IPS-18c (cell line): ENCODE measurements around the gene ARTN.
A peak's percentile ranks its signal among the peaks of the same experiment; 100 is the strongest.

Experiments used
- H3K4me3 ChIP-seq: 2 replicates; pipeline ENCODE4 v1.7.0; 2013; ENCODE audit warnings: low read depth, mild to moderate bottlenecking, low read length, moderate library complexity; ENCODE audit not compliant: insufficient read depth
- H3K9me3 ChIP-seq: one replicate; pipeline ENCODE4 v1.6.1; 2013; ENCODE audit warnings: mild to moderate bottlenecking, low read length, moderate library complexity; ENCODE audit not compliant: control insufficient read depth, insufficient read depth

Gene ARTN

GRCh38 chr1:43933386-43934100, at the start of gene ARTN:
ARTN (plus strand) TSS chr1:43933801; CDS start chr1:43935657, 1,856 bp downstream.
- Histone ChIP-seq H3K4me3 (peak within 1 kb of the TSS; percentile 80), H3K9me3 (no peaks in the 10 kb centered on the region)

- no peaks in the 10 kb centered on the region for H3K9me3 ChIP-seq
- no peak overlapping the region for H3K4me3 ChIP-seq
Observed at GRCh38 chr1:43885279-43885801, 48.3 kb upstream of the ARTN start.

GRCh38 chr1:43887748-43888147, 45.9 kb upstream of the ARTN start:
- Histone ChIP-seq H3K4me3 (no peak overlapping the region), H3K9me3 (no peaks in the 10 kb centered on the region)

- Histone ChIP-seq H3K9me3 (no peaks in the 10 kb centered on the region), H3K4me3 (no peak overlapping the region)
Observed at GRCh38 chr1:43890815-43891214, 42.8 kb upstream of the ARTN start.

GRCh38 chr1:43893006-43893405, 40.6 kb upstream of the ARTN start:
- H3K9me3 ChIP-seq: no peaks in the 10 kb centered on the region

GRCh38 chr1:43898981-43899380, 34.6 kb upstream of the ARTN start:
- Histone ChIP-seq H3K4me3 (no peak overlapping the region), H3K9me3 (no peaks in the 10 kb centered on the region)

More at GRCh38 chr1:43893006-43893405, 40.6 kb upstream of the ARTN start:
- no peak overlapping the region for H3K4me3 ChIP-seq

- H3K4me3 ChIP-seq: no peak overlapping the region
Observed at GRCh38 chr1:43900386-43900785, 33.2 kb upstream of the ARTN start.

GRCh38 chr1:43901196-43901961, 32.2 kb upstream of the ARTN start:
- no peak overlapping the region for H3K4me3 ChIP-seq
- H3K9me3 ChIP-seq: peaks cover 2% of the 10 kb centered on the region

More at GRCh38 chr1:43900386-43900785, 33.2 kb upstream of the ARTN start:
- H3K9me3 ChIP-seq: peaks cover 2% of the 10 kb centered on the region

GRCh38 chr1:43902058-43902831, 31.4 kb upstream of the ARTN start:
- H3K4me3 ChIP-seq: no peak overlapping the region
- peaks cover 2% of the 10 kb centered on the region for H3K9me3 ChIP-seq

GRCh38 chr1:43904660-43905551, 28.7 kb upstream of the ARTN start:
- peaks cover 4% of the 10 kb centered on the region for H3K9me3 ChIP-seq
- no peak overlapping the region for H3K4me3 ChIP-seq

- Histone ChIP-seq H3K9me3 (peaks cover 4% of the 10 kb centered on the region), H3K4me3 (no peak overlapping the region)
Observed at GRCh38 chr1:43908226-43908625, 25.4 kb upstream of the ARTN start.

GRCh38 chr1:43908858-43909257, 24.7 kb upstream of the ARTN start:
- Histone ChIP-seq H3K9me3 (peaks cover 4% of the 10 kb centered on the region), H3K4me3 (no peak overlapping the region)

- peaks cover 2% of the 10 kb centered on the region for H3K9me3 ChIP-seq
Observed at GRCh38 chr1:43910343-43910742, 23.3 kb upstream of the ARTN start.

GRCh38 chr1:43912607-43913006, 21.0 kb upstream of the ARTN start:
- no peak overlapping the region for H3K4me3 ChIP-seq
- peaks cover 2% of the 10 kb centered on the region for H3K9me3 ChIP-seq

More at GRCh38 chr1:43910343-43910742, 23.3 kb upstream of the ARTN start:
- H3K4me3 ChIP-seq: no peak overlapping the region

- H3K9me3 ChIP-seq: peaks cover 2% of the 10 kb centered on the region
- H3K4me3 ChIP-seq: no peak overlapping the region
Observed at GRCh38 chr1:43913051-43913501, 20.5 kb upstream of the ARTN start.

GRCh38 chr1:43913666-43914360, 19.8 kb upstream of the ARTN start:
- H3K4me3 ChIP-seq: no peak overlapping the region
- peaks cover 2% of the 10 kb centered on the region for H3K9me3 ChIP-seq
